Mesenchymal stem cell (in vitro differentiated cells and primary cell): ENCODE measurements around the gene SATB1.

ENCODE experiments used
- DNase-seq: peaks from one replicate; pipeline ENCODE4 v3.0.0-alpha.2; 2013
- H2AFZ ChIP-seq: one replicate; pipeline ENCODE4 v1.6.1; 2013; ENCODE audit warnings: low read depth, mild to moderate bottlenecking, control low read depth, inconsistent platforms, low read length, moderate library complexity
- H2AK5ac ChIP-seq: 2 replicates; pipeline ENCODE4 v1.6.1; 2013; ENCODE audit warnings: low read length, moderate library complexity, mild to moderate bottlenecking, inconsistent platforms; ENCODE audit not compliant: severe bottlenecking
- H2BK120ac ChIP-seq: one replicate; pipeline ENCODE4 v1.6.1; 2013; ENCODE audit warnings: low read depth, mild to moderate bottlenecking, inconsistent platforms, low read length, moderate library complexity
- H2BK12ac ChIP-seq, 2 experiments: one replicate each; pipeline ENCODE4 v1.6.1; 2013; ENCODE audit warnings: inconsistent platforms in 2 of 2, low read length in 2 of 2, mild to moderate bottlenecking in 2 of 2, moderate library complexity in 2 of 2, control low read depth in 1 of 2
- H2BK15ac ChIP-seq: one replicate; pipeline ENCODE4 v1.6.1; 2013; ENCODE audit warnings: mild to moderate bottlenecking, low read depth, inconsistent platforms; ENCODE audit not compliant: poor library complexity, severe bottlenecking
- H2BK5ac ChIP-seq: 2 replicates; pipeline ENCODE4 v1.6.1; 2013; ENCODE audit warnings: low read depth, mild to moderate bottlenecking, low read length, control low read depth, inconsistent platforms; ENCODE audit not compliant: poor library complexity, severe bottlenecking
- H3K14ac ChIP-seq, 2 experiments: one replicate each; pipeline ENCODE4 v1.6.1; 2013; ENCODE audit warnings: inconsistent platforms in 2 of 2, low read length in 2 of 2, control low read depth in 1 of 2, mild to moderate bottlenecking in 1 of 2, moderate library complexity in 1 of 2
- H3K18ac ChIP-seq, 2 experiments: one replicate each; pipeline ENCODE4 v1.6.1; 2013; ENCODE audit warnings: inconsistent platforms in 2 of 2, low read length in 2 of 2, control low read depth in 1 of 2, low read depth in 1 of 2, mild to moderate bottlenecking in 1 of 2
- H3K23ac ChIP-seq, 2 experiments: one replicate each; pipeline ENCODE4 v1.6.1; 2013; ENCODE audit warnings: inconsistent platforms in 2 of 2, low read length in 2 of 2, mild to moderate bottlenecking in 2 of 2, moderate library complexity in 2 of 2, control low read depth in 1 of 2
- H3K27ac ChIP-seq: 2 replicates; pipeline ENCODE4 v1.5.1; 2013; ENCODE audit warnings: mild to moderate bottlenecking, moderate library complexity, low read length, control low read depth, inconsistent platforms; ENCODE audit not compliant: poor library complexity, severe bottlenecking
- H3K27me3 ChIP-seq, 2 experiments: 2 replicates each; pipeline versions ENCODE4 v1.6.1 to v1.7.0; 2013; ENCODE audit warnings: low read length in 2 of 2, mild to moderate bottlenecking in 2 of 2, moderate library complexity in 2 of 2, control low read depth in 1 of 2, inconsistent platforms in 1 of 2; ENCODE audit not compliant: control insufficient read depth in 1 of 2, insufficient read depth in 1 of 2
- H3K36me3 ChIP-seq, 2 experiments: 2 replicates each; pipeline versions ENCODE4 v1.6.1 to v1.7.0; 2013; ENCODE audit warnings: low read length in 2 of 2, control low read depth in 1 of 2, inconsistent platforms in 1 of 2, low read depth in 1 of 2, mild to moderate bottlenecking in 1 of 2; ENCODE audit not compliant: insufficient read depth in 2 of 2, control insufficient read depth in 1 of 2
- H3K4ac ChIP-seq, 2 experiments: one replicate each; pipeline ENCODE4 v1.6.1; 2013; ENCODE audit warnings: inconsistent platforms in 2 of 2, low read length in 2 of 2, mild to moderate bottlenecking in 2 of 2, moderate library complexity in 2 of 2, control low read depth in 1 of 2, low read depth in 1 of 2
- H3K4me1 ChIP-seq: 2 replicates; pipeline ENCODE4 v1.6.1; 2013; ENCODE audit warnings: low read depth, low read length, control low read depth; ENCODE audit not compliant: control insufficient read depth, insufficient read depth
- H3K4me2 ChIP-seq: 2 replicates; pipeline ENCODE4 v1.6.1; 2013; ENCODE audit warnings: low read length, mild to moderate bottlenecking, inconsistent platforms; ENCODE audit not compliant: poor library complexity, severe bottlenecking
- H3K4me3 ChIP-seq, 2 experiments: 2 replicates each; pipeline versions ENCODE4 v1.5.1 to v1.7.0; 2013; ENCODE audit warnings: low read length in 2 of 2, mild to moderate bottlenecking in 2 of 2, control low read depth in 1 of 2, low read depth in 1 of 2; ENCODE audit not compliant: insufficient read depth in 1 of 2
- H3K79me1 ChIP-seq: replicated peaks from 2 replicates; pipeline ENCODE4 v1.6.1; 2013; ENCODE audit warnings: mild to moderate bottlenecking, control low read depth, low read length, inconsistent platforms; ENCODE audit not compliant: poor library complexity, severe bottlenecking
- H3K9ac ChIP-seq: 2 replicates; pipeline ENCODE4 v1.7.0; 2013; ENCODE audit warnings: mild to moderate bottlenecking, low read length, moderate library complexity
- H3K9me3 ChIP-seq: 2 replicates; pipeline ENCODE4 v1.7.0; 2013; ENCODE audit warnings: mild to moderate bottlenecking, low read length; ENCODE audit not compliant: control insufficient read depth
- H4K8ac ChIP-seq: one replicate; pipeline ENCODE4 v1.6.1; 2013; ENCODE audit warnings: inconsistent platforms, mild to moderate bottlenecking, low read length, moderate library complexity
- H4K91ac ChIP-seq: one replicate; pipeline ENCODE4 v1.6.1; 2013; ENCODE audit warnings: mild to moderate bottlenecking, low read length, inconsistent platforms
- WGBS: methylation state at CpG from one replicate; pipeline ENCODE4 v1.1.7; 2013; ENCODE audit warnings: mixed read lengths; 5-methylcytosine and 5-hydroxymethylcytosine counted together

SATB1 gene

GRCh38 chr3:18420555-18420954, 4.6 kb downstream of the SATB1 start:
- H2BK15ac ChIP-seq: no peak overlapping the region
- no peak overlapping the region for H3K23ac ChIP-seq
- H3K4me3 ChIP-seq: no peak overlapping the region
- H2BK12ac ChIP-seq: no peak overlapping the region
- no peak overlapping the region for H3K9ac ChIP-seq
- H3K4me2 ChIP-seq: no peak overlapping the region
- H2BK120ac ChIP-seq: no peak overlapping the region
- no peaks in the 10 kb centered on the region for H3K9me3 ChIP-seq
- 94% methylated on average over 9 of the region's 9 CpGs for WGBS
- no peaks in the 10 kb centered on the region for H3K79me1 ChIP-seq
- H3K18ac ChIP-seq: no peak overlapping the region
- no peak overlapping the region for H2BK5ac ChIP-seq
- H3K4ac ChIP-seq: no peak overlapping the region
- H3K4me1 ChIP-seq: no peaks in the 10 kb centered on the region
- no peak overlapping the region for H3K14ac ChIP-seq
- DNase-seq: no peak
- H3K27me3 ChIP-seq: no peaks in the 10 kb centered on the region
- no peak overlapping the region for H2AK5ac ChIP-seq
- no peak overlapping the region for H3K27ac ChIP-seq
- peaks cover 0 to 43% of the 10 kb centered on the region in 2 experiments for H3K36me3 ChIP-seq
- H4K8ac ChIP-seq: no peak overlapping the region
- no peak overlapping the region for H2AFZ ChIP-seq
- no peak overlapping the region for H4K91ac ChIP-seq

GRCh38 chr3:18419232-18419631, 5.9 kb downstream of the SATB1 start:
- no peak overlapping the region for H2BK120ac ChIP-seq
- DNase-seq: peak; percentile 9
- no peak overlapping the region for H2AK5ac ChIP-seq
- H3K79me1 ChIP-seq: no peaks in the 10 kb centered on the region
- H3K27ac ChIP-seq: no peak overlapping the region
- 50% methylated on average over 3 of the region's 4 CpGs for WGBS
- H3K18ac ChIP-seq: no peak overlapping the region
- no peaks in the 10 kb centered on the region for H3K4me1 ChIP-seq
- H3K4me3 ChIP-seq: no peak overlapping the region
- no peak overlapping the region for H3K4me2 ChIP-seq
- H4K8ac ChIP-seq: no peak overlapping the region
- no peak overlapping the region for H3K4ac ChIP-seq
- peaks cover 0 to 56% of the 10 kb centered on the region in 2 experiments for H3K36me3 ChIP-seq
- H3K14ac ChIP-seq: no peak overlapping the region
- no peak overlapping the region for H4K91ac ChIP-seq
- no peak overlapping the region for H2BK15ac ChIP-seq
- H3K9me3 ChIP-seq: no peaks in the 10 kb centered on the region
- no peaks in the 10 kb centered on the region for H3K27me3 ChIP-seq
- no peak overlapping the region for H3K9ac ChIP-seq
- no peak overlapping the region for H3K23ac ChIP-seq
- H2BK12ac ChIP-seq: no peak overlapping the region
- H2BK5ac ChIP-seq: no peak overlapping the region
- H2AFZ ChIP-seq: no peak overlapping the region

- 91% methylated on average over 10 of the region's 10 CpGs for WGBS
- Histone ChIP-seq H3K4me2 (no peak overlapping the region), H3K23ac (no peak overlapping the region), H2AFZ (no peak overlapping the region), H3K4me1 (no peaks in the 10 kb centered on the region), H3K27me3 (no peaks in the 10 kb centered on the region), H4K91ac (no peak overlapping the region), H3K9me3 (no peaks in the 10 kb centered on the region), H3K9ac (no peak overlapping the region), H3K79me1 (no peaks in the 10 kb centered on the region), H3K27ac (no peak overlapping the region), H2BK5ac (no peak overlapping the region), H2AK5ac (no peak overlapping the region), H2BK12ac (no peak overlapping the region), H3K14ac (no peak overlapping the region), H2BK15ac (no peak overlapping the region), H3K4ac (no peak overlapping the region), H3K18ac (no peak overlapping the region), H4K8ac (no peak overlapping the region), H2BK120ac (no peak overlapping the region), H3K36me3 (peaks cover 0 to 67% of the 10 kb centered on the region in 2 experiments), H3K4me3 (no peak overlapping the region)
- no peak for DNase-seq
Observed at GRCh38 chr3:18417904-18418572, 7.1 kb downstream of the SATB1 start.

- no peaks in the 10 kb centered on the region for H3K4me1 ChIP-seq
- no peak for DNase-seq
- H3K9ac ChIP-seq: no peak overlapping the region
- no peak overlapping the region for H2BK5ac ChIP-seq
- no peak overlapping the region for H4K91ac ChIP-seq
- peaks cover 0 to 67% of the 10 kb centered on the region in 2 experiments for H3K36me3 ChIP-seq
- no peak overlapping the region for H3K14ac ChIP-seq
- no peak overlapping the region for H3K4me3 ChIP-seq
- no peak overlapping the region for H3K23ac ChIP-seq
- no peaks in the 10 kb centered on the region for H3K79me1 ChIP-seq
- no peak overlapping the region for H2BK15ac ChIP-seq
- 87% methylated on average over 1 of the region's 3 CpGs for WGBS
- no peak overlapping the region for H4K8ac ChIP-seq
- H3K27ac ChIP-seq: no peak overlapping the region
- no peak overlapping the region for H2AFZ ChIP-seq
- H3K4ac ChIP-seq: no peak overlapping the region
- H3K27me3 ChIP-seq: no peaks in the 10 kb centered on the region
- no peak overlapping the region for H2BK12ac ChIP-seq
- H2BK120ac ChIP-seq: no peak overlapping the region
- no peak overlapping the region for H3K4me2 ChIP-seq
- no peaks in the 10 kb centered on the region for H3K9me3 ChIP-seq
- no peak overlapping the region for H3K18ac ChIP-seq
- no peak overlapping the region for H2AK5ac ChIP-seq
Observed at GRCh38 chr3:18416332-18416731, 8.8 kb downstream of the SATB1 start.
